Astrocyte (in vitro differentiated cells and primary cell): ENCODE data around the gene RNF123. TPM values are rescaled to one million over a fixed set of nuclear protein-coding genes. Genes with fewer than 3 reads are reported as not detected.
A peak's percentile ranks its signal among the peaks of the same experiment; 100 is the strongest.
"Not testable (repeated sequence)": the region's sequence is repeated elsewhere in the genome, so short reads cannot be mapped to it uniquely, and the experiment has no call there.

Source experiments
- DNase-seq: peaks from one replicate; pipeline ENCODE4 v3.0.0-alpha.2; 2010; ENCODE audit warnings: low read depth
- FAIRE-seq: peaks from 2 replicates; lab custom pipeline; 2011; peaks lifted over from hg19 to GRCh38; lab: Jason Lieb, UNC
- H2AFZ ChIP-seq: 2 replicates; pipeline ENCODE4 v1.6.0; 2012; ENCODE audit warnings: low read depth, low read length, inconsistent platforms
- H3K27ac ChIP-seq: 2 replicates; pipeline ENCODE4 v1.5.1; 2011; ENCODE audit warnings: low read depth, low read length, inconsistent platforms
- H3K27me3 ChIP-seq: 2 replicates; pipeline ENCODE4 v1.6.0; 2011; ENCODE audit warnings: low read length, inconsistent platforms; ENCODE audit not compliant: insufficient read depth
- H3K36me3 ChIP-seq: 2 replicates; pipeline ENCODE4 v1.5.1; 2011; ENCODE audit warnings: low read length, inconsistent platforms; ENCODE audit not compliant: insufficient read depth
- H3K4me1 ChIP-seq: 2 replicates; pipeline ENCODE4 v1.5.1; 2011; ENCODE audit warnings: low read length, inconsistent platforms; ENCODE audit not compliant: insufficient read depth
- H3K4me2 ChIP-seq: 2 replicates; pipeline ENCODE4 v1.6.0; 2012; ENCODE audit warnings: low read length, inconsistent platforms
- H3K4me3 ChIP-seq: 2 replicates; pipeline ENCODE4 v1.5.1; 2011; ENCODE audit warnings: low read depth, mild to moderate bottlenecking, low read length, inconsistent platforms; ENCODE audit not compliant: insufficient read depth
- H3K79me2 ChIP-seq: 2 replicates; pipeline ENCODE4 v1.6.0; 2012; ENCODE audit warnings: mild to moderate bottlenecking, low read length, inconsistent platforms; ENCODE audit not compliant: insufficient read depth
- H3K9ac ChIP-seq: 2 replicates; pipeline ENCODE4 v1.6.0; 2012; ENCODE audit warnings: mild to moderate bottlenecking, low read length, inconsistent platforms
- H3K9me3 ChIP-seq: 2 replicates; pipeline ENCODE4 v1.5.1; 2012; ENCODE audit warnings: low read depth, mild to moderate bottlenecking, low read length, inconsistent platforms; ENCODE audit not compliant: insufficient read depth
- H4K20me1 ChIP-seq: 2 replicates; pipeline ENCODE4 v1.6.0; 2012; ENCODE audit warnings: low read length, inconsistent platforms; ENCODE audit not compliant: insufficient read depth
- H3K27ac Mint-ChIP-seq: one replicate; pipeline ENCODE4 v1.8.0; 2021; ENCODE audit warnings: mild to moderate bottlenecking, mixed read lengths; ENCODE audit not compliant: unreplicated experiment
- H3K27me3 Mint-ChIP-seq: one replicate; pipeline ENCODE4 v1.8.0; 2021; ENCODE audit warnings: low read depth, mixed read lengths; ENCODE audit not compliant: unreplicated experiment
- H3K36me3 Mint-ChIP-seq: one replicate; pipeline ENCODE4 v1.8.0; 2021; ENCODE audit warnings: low read depth, mixed read lengths; ENCODE audit not compliant: unreplicated experiment
- H3K4me1 Mint-ChIP-seq: one replicate; pipeline ENCODE4 v1.8.0; 2021; ENCODE audit warnings: low read depth, mixed read lengths; ENCODE audit not compliant: unreplicated experiment
- H3K4me3 Mint-ChIP-seq: one replicate; pipeline ENCODE4 v1.8.0; 2021; ENCODE audit warnings: mild to moderate bottlenecking, moderate library complexity, mixed read lengths; ENCODE audit not compliant: unreplicated experiment
- H3K9me3 Mint-ChIP-seq: one replicate; pipeline ENCODE4 v1.8.0; 2021; ENCODE audit warnings: mild to moderate bottlenecking, mixed read lengths; ENCODE audit not compliant: unreplicated experiment
- total RNA-seq: library from RNA; stranded (reverse); gene quantifications from 2 replicates; pipeline ENCODE4 v1.2.1, GENCODE V29; 2021

The RNF123 gene
- total RNA-seq, 1 donor from 2014 or later, result 40.9 TPM

DNA sequence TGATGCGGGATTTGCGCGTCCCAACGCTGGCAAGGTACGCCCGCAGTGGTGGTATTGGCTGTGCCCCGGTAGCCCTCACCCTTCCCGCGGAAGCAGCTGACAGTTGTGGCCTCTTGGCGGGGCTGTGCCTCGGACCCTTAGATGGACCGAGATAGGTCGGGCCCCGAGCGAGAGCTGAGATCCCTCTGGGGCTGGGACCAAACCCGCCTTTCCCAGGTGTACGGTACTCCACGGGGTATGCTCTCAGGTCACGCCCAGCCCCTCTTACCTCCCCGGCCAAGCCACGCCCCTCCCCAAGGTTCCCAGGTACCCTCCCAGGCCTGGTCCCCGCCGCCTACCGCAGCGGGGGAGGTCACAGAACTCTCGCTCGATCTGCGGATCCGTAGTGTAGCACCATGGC is 3.0 kb upstream of the RNF123 start:
- H3K4me1 ChIP-seq, result peaks cover 11% of the 10 kb centered on the region
- H3K27ac ChIP-seq, H3K4me3 Mint-ChIP-seq, H2AFZ ChIP-seq, H3K4me3 ChIP-seq, H3K9me3 ChIP-seq, H3K4me1 Mint-ChIP-seq, H3K27me3 Mint-ChIP-seq, H3K9me3 Mint-ChIP-seq, H4K20me1 ChIP-seq, DNase-seq, H3K27ac Mint-ChIP-seq, H3K27me3 ChIP-seq, FAIRE-seq, H3K36me3 ChIP-seq, H3K36me3 Mint-ChIP-seq: not testable (repeated sequence)
- H3K79me2 ChIP-seq, result peaks cover 17% of the 10 kb centered on the region
- peak overlapping the region; percentile 74 for H3K4me2 ChIP-seq
- peak overlapping the region; percentile 31 for H3K9ac ChIP-seq

DNA sequence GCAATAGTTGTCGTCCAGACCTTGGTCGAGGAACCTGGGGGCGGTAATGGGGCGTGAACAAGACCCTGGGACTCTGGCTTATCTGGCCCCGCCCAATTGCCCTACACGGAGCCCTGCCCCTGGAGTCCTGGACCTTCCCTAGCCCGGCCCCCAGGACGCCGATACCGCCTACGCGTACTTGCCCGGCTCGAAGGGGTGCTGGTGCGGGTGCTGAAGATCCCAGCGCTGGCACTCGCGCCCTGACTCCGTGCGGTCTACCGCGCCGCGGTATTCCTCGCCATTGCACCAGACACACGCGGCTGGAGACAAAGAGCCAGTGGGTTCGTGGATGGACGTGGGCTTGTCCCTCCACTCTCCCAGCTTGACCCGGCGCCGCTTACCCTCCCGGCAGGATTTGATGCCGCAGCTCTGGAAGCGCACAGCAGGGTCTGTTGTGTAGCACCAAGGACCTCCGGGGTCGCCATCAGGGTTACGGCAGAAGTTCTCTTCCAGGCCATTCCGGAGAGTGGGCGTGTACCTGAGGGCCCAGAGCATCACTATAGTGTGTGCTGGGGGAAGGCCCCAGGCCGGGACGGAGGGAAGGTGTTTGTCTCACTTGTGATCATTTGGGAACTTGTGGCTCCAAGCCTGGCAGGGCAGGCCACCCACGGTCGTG is 2.5 kb upstream of the RNF123 start:
- H3K27ac ChIP-seq, H3K9me3 ChIP-seq, H4K20me1 ChIP-seq, H3K27me3 ChIP-seq, H3K27me3 Mint-ChIP-seq, FAIRE-seq, H3K4me1 Mint-ChIP-seq, H3K36me3 Mint-ChIP-seq, H3K36me3 ChIP-seq, H3K9me3 Mint-ChIP-seq: not testable (repeated sequence)
- Histone ChIP-seq H3K4me1 (peaks cover 11% of the 10 kb centered on the region), H3K9ac (peak overlapping the region; percentile 31), H3K4me2 (peak overlapping the region; percentile 74), H2AFZ (peak overlapping the region; percentile 63), H3K4me3 (peak overlapping the region; percentile 10), H3K79me2 (peaks cover 20% of the 10 kb centered on the region)
- DNase-seq, result peak; percentile 31
- peak overlapping the region; percentile 58 for H3K27ac Mint-ChIP-seq
- peak overlapping the region; percentile 73 for H3K4me3 Mint-ChIP-seq

- H3K4me1 Mint-ChIP-seq, DNase-seq, H3K9ac ChIP-seq, FAIRE-seq, H2AFZ ChIP-seq, H3K27me3 Mint-ChIP-seq, H3K9me3 Mint-ChIP-seq, H3K4me3 ChIP-seq, H3K9me3 ChIP-seq, H3K27me3 ChIP-seq, H3K27ac ChIP-seq, H4K20me1 ChIP-seq, H3K36me3 Mint-ChIP-seq, H3K36me3 ChIP-seq: not testable (repeated sequence)
- peak overlapping the region; percentile 73 for H3K4me3 Mint-ChIP-seq
- Histone ChIP-seq H3K79me2 (peaks cover 20% of the 10 kb centered on the region), H3K4me2 (peak overlapping the region; percentile 74), H3K4me1 (peaks cover 11% of the 10 kb centered on the region)
- peak overlapping the region; percentile 58 for H3K27ac Mint-ChIP-seq
These were observed 1.9 kb upstream of the RNF123 start for GRCh38 chr3:49687424-49687795.

DNA sequence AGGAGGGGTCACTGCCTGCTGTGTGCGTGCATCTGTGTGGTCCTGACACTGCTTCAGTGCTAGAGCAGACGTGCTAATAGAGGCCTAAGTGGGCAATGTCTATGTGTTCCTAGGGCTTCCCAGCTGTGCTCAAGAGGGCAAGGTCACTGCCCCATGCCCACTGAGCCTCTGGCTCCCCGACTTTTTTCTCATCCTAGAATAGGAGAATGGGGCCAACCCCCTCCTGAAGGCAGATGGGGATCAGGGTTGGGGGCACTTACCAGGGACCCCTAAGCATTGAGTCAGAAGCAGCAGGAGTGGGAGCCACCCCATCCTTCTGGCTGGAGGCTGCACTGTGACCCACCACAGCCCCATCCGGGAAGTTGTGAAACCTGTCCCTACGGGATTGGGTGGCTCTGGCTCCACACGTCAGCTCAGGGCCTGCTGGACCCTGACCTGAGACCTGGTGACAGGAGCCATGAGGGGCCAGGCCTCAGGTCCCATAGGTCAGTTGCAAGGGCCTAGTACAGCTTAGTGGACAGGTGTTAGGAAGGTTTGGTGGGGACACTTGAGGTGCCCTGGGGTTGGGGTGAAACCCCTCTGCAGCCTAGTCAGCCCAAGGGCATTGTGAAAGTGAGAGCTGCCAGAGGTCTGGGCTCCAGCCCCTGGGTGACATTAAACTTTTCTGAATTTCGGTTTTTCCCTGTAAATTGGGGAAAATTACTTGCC is 865 bp upstream of the RNF123 start:
- DNase-seq, H3K27me3 Mint-ChIP-seq, FAIRE-seq, H4K20me1 ChIP-seq, H3K4me1 Mint-ChIP-seq, H3K9me3 Mint-ChIP-seq, H3K9me3 ChIP-seq, H3K36me3 ChIP-seq, H3K27me3 ChIP-seq, H3K36me3 Mint-ChIP-seq: not testable (repeated sequence)
- Histone ChIP-seq H3K79me2 (peaks cover 22% of the 10 kb centered on the region), H3K27ac (peak overlapping the region; percentile 54), H3K4me1 (peaks cover 11% of the 10 kb centered on the region), H3K9ac (peak overlapping the region; percentile 86), H3K4me2 (peak overlapping the region; percentile 86), H3K4me3 (peak overlapping the region; percentile 67), H2AFZ (peak overlapping the region; percentile 95)
- Mint-ChIP-seq H3K27ac (peak overlapping the region; percentile 96), H3K4me3 (peak overlapping the region; percentile 95)

DNA sequence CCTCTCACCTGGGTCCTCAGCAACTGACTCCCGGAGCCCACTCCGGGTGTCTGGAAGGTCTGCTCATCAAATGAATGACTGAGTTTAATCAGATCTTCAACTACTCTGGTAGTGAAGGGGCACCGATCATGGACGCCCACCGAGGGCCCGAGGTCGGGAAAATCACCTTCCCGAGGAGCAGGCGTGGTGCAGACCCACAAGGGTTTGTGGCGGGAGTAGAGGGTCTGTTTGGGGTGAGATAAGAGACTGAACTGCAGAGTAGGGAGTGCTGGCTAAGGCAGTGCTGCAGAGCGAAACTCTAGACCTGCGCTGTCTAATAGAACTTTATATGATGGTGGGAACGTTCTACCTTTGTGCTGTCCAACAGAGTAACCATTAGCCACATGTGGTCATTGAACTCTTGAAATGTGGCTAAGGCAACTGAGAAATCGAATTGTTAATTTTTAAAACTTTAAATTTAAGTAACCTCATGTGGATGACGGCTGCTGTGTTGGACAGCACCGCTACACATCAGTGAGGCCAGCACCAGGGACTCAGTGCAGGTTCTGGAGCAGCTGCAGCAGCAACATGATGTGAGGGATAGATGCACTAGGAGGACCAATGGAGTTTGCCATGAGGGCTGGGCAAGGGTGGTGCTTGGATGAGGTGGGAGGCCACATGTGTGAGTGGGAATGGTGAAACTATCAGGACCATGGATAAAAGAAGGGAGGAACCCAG is 709 bp downstream of the RNF123 start:
- not testable (repeated sequence) for FAIRE-seq, H3K27me3 ChIP-seq, H3K36me3 Mint-ChIP-seq, DNase-seq, H3K9me3 Mint-ChIP-seq, H3K27me3 Mint-ChIP-seq, H3K36me3 ChIP-seq, H3K4me1 Mint-ChIP-seq, H4K20me1 ChIP-seq, H3K9me3 ChIP-seq
- H3K27ac ChIP-seq, result peak overlapping the region; percentile 54
- peaks cover 34% of the 10 kb centered on the region for H3K79me2 ChIP-seq
- H3K9ac ChIP-seq, result peak overlapping the region; percentile 86
- H3K4me1 ChIP-seq, result peaks cover 11% of the 10 kb centered on the region
- peak overlapping the region; percentile 86 for H3K4me2 ChIP-seq
- Mint-ChIP-seq H3K4me3 (peak overlapping the region; percentile 95), H3K27ac (peak overlapping the region; percentile 75)
- H2AFZ ChIP-seq, result peak overlapping the region; percentile 95
- peak overlapping the region; percentile 67 for H3K4me3 ChIP-seq
